Endothelial cell of hepatic sinusoid (primary cell): ENCODE data around the gene DNAL4.

Source experiments
- in situ Hi-C: cut with HindIII; loops from 2 replicates; pipeline ENCODE4 v1.10.0; 2017; ENCODE audit warnings: low sequenced_read_pairs

The DNAL4 gene, protein sequence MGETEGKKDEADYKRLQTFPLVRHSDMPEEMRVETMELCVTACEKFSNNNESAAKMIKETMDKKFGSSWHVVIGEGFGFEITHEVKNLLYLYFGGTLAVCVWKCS

DNA sequence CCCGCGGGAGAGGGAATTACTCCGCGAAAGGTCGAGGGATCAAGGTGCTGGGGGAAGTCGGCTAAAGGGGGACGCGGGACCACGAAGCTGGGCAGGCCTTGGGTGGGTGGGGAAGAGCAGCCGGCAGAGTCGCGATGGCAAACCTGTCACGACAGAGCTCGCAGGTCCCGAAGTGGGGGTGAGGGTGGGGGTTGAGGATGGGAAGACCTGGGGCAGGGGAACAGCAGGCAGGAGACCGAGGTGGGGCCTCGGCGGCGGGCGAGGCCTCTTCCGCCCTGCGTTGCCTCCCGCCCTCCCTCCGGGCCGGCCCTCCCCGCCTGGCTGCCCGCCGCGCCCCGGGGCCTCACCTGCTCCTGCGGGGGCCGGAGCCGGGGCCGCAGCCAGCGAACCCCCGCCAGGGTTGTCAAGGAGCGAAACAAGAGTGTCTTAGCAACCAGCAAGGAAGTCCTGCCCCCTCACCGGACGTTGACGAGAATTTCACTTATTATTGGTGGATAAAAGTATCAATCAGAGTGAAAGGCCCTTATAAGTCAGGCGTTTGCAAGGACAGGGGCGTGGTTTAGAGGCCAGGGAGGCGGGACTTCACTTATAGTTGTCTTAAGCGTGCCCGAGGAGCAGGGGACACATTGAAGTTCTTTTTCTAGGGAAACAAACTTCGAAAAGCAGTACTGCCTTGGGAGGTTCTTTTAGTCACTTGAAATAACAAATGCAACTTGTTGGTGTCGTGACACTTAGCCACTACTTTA is at the start of gene DNAL4:
Gene DNAL4 (minus strand): TSS at position 423 of the 746 bp plus-strand sequence. CDS start 11,412 bp downstream, outside the sequence.
- in situ Hi-C loops = no loop called here

DNA sequence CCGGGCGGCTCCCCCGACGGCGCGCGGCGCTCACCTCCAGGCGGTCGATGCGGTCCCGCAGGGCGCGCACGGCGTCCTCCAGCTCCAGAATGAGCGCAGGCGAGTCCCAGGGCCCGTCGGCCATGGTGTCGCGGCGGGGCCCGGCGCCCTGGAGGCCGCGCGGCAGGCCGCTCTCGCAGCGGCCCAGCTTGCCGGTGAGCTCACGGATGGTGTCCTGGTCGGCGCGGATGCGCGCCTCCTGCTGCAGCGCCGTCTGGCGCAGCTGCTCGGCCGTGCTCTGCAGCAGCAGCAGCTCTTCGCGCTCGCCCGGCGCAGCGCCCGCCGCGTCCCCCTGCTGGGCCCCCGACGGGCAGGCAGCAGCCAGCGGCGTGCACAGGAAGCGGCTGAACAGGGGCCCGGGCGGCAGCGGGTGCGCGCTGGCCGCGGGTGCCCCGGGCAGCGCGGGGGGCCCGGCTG is 49.3 kb upstream of the DNAL4 start:
- in situ Hi-C loops = no loop called here

DNA sequence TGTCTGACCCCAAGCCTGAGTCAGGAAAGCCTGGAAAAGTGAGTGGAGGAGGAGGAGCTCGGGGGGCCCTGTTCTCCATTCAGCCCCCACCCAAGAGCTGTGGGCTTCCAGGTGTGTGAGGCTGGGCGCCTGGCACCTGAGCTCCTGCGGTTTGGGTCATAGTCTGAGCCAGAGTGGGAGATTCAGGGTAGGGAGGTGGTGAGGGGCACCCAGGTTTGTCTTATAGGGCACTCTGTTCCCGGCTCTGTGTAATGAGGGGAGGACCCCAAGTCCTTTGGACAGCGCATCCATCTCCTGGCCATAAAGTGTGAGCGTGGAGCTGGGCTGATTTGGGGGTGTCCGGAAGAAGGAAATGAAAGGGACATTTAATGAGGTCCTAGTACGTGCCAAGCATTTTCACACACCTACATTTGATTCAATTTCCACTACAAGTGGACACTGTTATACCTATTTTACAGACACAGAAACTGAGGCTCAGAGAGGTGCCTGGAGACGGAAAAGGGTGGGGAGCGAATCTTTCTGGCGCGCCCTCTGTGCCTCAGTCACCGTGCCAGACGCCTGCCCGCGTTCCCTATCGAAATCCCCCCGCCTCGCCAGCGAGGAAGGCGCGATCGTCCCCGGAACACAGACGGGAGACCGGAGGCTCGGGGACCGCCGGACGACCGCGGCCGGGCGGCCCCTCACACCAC is 48.7 kb upstream of the DNAL4 start:
- in situ Hi-C loops = no loop called here

DNA sequence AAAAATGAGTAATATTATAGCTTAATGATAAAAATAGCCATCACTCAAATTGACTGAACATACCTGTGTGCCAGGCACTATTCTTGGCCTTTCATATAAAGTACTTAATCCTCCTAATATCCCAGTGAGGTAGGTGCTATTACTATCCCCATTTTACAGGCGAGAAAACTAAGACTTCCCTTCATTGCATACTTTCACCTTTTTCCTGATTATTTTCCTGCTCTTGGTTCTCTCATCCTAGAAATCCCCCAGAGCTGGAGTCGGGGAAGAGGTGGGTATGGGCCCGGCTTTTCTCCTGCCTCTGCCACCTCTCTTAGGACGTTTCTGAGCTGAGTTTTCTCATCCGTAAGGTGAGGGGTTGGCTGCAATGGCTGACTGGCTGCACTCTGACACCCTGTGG is 47.7 kb upstream of the DNAL4 start:
- in situ Hi-C loops = no loop called here

DNA sequence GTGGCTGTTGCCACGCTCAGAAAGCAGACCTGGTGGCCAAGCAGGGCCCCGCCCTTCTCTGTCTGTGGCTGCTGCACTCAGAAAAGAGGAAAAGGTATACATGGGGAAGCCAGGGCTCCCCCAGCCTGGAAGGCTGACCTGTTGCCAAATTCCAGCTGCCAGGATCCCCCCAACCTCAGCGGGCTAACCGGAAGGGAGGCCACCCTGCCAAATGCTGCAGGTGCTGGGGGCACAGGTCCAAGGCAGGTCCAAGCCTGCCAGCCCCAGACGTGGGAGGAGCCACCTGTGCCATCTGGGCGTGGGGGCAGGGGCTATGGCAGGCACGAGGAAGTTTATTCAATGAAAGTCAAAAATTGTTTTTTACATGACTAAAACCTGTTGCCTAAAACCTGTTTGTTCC is 47.3 kb upstream of the DNAL4 start:
- in situ Hi-C loops = no loop called here

DNA sequence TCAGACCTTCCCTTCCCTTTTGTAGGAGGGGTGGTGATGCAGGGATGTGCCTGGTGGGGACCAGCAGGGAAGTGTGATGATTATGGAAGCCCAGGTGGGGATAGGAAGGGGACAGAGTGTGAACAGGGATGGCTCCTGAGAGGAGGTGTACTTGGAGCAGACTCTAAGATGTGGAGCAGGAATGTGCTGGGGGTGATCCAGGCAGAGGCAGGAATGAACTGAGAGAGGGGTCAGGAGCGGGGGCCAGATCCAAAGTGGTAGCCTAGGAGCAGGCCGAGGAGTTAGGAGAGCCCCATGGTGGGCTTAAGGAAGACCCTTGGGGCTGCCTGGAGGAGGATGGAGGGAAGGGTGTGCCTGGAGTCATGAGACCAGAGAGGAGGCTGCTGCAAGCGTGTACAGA is 46.2 kb upstream of the DNAL4 start:
- in situ Hi-C loops = no loop called here

DNA sequence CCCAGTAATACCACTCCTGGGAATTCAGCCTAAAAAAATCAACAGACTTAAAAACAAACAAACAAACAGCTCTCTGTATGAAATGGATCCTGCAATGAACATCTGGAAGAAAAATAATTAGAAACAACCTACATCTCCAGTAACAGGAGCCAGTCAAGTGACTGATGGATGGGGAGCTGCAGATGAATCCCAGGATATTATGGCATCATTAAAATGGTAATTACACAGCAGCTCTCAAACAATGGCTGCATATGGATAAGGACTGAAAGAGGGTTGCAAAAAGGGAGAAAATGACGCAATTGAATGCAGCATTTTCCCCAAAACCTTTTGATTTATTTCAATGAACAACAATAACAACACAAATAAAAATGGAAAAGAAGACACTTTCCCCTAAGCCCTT is 45.7 kb upstream of the DNAL4 start:
- in situ Hi-C loops = no loop called here

DNA sequence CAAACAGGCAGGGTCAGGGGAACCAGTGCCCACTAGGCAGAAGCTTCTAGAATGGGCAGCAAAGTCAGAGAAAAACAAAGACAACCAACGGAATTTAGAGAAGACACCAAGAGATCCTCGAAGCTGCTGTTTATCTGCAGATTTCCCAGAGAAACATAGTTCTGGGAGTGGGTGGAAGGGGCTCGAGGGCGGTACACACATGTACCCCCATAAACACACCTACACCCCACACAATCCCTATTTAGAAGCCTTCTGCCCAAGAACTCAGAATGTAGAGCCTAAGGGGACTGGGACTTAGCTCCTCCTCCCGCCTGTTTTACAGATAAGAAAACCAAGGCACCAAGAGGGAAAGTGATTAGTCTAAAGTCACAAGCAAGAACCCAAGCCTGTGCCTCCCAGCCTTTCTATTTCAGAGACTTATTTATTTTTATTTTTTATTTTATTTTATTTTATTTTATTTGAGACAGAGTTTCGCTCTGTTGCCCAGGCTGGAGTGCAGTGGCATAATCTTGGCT is 43.5 kb upstream of the DNAL4 start:
- in situ Hi-C loops = no loop called here

DNA sequence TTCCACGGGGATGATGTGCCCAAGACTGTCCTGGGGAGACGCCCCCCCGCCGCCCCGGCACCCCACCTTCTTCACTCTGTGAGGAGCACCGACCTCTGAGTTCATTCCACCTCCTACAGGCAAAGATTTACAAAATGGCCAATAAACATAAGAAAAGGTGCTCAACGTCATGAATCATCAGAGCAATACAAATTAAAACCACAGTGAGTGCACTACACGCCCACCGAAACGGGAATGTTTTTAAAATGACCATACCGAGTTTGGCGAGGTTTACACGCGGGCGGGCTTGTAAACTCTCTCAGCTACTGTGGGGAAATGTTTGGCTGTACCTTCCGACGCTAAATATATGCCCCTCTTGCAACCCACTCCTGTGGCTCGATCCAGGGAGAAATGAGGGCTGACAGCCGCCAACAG is 42.0 kb upstream of the DNAL4 start:
- in situ Hi-C loops = no loop called here

DNA sequence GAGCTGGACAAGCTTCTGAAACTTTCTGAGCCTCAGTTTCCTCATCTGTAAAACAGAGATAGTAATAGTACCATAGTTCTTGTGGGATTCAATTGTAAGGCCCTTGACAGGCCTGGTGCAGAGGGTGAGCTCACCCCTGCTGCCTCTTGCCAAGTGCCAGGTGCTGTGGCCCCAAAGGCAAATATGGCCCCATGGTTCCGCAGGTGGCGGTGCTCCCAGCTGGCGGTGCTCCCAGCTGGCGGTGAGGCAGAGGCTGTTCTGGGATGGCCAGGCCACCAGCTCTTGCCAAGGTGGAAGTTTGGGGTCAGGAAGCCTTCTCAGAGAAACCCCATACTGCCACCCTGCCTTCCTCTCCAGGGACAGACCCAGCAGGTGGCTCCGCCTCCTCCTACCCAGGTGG is 41.0 kb upstream of the DNAL4 start:
- in situ Hi-C loops = no loop called here

DNA sequence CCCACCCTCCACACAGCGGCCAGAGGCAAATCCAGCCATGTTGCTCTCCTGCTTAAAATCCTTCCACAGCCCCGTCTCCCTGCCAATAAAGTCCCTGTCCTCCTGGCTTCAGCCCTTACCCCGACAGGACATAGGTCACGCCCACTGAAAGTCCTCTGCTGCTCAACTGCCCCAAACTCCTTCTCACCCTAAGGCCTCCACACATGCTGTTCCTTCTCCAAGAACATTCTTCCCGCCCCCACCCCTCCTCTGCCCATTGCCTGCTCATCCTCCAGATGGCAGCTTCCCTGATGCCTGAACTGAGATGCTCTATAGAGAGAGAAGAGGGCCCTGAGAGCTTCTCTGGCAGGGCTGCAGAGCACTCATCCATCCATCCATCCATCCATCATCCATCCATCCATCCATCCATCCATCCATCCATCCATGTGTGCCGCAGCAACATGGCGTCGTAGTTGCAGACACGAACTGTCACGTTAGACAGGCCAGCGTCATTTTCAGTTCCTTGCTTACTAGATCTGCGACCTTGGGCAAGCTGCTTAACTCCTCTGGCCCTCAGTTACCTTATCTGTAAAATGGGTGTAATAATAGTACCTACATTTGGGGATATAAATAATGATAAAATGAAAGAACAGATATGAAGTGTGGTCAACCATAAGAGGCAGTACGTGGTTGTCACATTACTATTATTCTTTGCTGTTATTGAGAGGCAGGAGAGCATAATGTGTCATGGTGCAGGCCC is 40.4 kb upstream of the DNAL4 start:
- in situ Hi-C loops = no loop called here

DNA sequence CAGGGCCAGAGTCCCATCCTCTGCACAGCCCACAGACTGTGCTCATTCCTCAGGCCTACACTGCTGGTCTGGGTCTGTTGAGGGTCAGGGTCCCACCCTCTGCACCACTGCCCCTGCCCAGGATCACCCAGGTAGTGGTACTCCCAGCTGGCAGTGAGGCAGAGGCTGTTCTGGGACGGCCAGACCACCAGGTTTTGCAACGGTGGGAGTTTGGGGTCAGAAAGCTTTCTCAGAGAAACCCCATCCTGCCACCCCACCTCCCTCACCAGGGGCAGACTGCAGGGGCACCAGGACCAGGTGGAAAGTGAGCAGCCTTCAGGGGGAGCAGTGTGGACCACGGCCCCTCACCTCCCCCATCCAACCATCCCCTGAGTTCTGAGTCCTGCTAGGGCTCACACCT is 39.1 kb upstream of the DNAL4 start:
- in situ Hi-C loops = no loop called here

DNA sequence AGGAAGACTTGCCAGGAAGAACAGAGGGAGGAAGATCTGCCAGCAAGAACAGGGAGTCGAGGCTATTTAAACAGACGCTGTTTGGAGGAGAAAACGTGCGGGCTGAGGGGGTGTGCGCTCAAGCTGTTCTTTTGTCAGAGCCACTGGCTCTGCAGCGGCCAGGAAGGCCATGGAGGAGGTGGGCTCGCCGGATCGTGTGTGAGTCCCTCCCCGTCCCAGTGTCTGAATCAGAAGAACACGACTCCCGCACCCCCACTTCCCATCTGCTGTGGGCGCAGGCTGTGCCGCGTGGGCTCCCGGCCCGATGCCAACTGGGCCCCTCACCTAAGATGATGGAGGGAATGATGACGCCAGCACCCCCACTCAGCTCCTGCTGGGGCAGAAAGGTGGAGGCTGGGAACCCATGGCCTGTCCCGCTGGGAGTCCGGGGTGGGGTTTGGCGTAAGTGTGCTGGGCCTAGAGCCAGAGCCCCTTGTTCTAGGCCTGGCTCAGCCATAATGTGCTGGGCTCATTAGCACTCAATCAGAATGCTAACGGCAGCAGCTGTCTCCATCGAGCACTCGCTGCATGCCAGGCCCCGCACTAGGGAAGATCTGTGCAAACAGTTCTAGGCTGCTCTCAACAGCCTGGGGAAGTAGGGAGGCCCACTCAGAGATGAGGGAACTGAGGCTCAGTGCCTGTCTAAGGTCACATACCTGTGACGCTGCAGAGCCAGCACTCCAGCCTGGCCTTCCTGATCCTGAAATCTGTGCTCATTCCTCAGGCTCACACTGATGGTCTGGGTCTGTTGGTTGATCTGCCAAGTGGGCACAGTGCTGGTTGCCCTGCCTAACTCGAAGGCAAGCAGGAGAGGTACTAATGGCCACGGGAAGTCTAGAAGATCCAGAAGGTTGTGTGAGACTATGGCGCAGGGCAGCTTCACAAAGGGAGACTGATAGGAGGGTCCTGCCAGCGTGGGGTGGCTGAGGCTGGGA is 38.3 kb upstream of the DNAL4 start:
- in situ Hi-C loops = no loop called here

DNA sequence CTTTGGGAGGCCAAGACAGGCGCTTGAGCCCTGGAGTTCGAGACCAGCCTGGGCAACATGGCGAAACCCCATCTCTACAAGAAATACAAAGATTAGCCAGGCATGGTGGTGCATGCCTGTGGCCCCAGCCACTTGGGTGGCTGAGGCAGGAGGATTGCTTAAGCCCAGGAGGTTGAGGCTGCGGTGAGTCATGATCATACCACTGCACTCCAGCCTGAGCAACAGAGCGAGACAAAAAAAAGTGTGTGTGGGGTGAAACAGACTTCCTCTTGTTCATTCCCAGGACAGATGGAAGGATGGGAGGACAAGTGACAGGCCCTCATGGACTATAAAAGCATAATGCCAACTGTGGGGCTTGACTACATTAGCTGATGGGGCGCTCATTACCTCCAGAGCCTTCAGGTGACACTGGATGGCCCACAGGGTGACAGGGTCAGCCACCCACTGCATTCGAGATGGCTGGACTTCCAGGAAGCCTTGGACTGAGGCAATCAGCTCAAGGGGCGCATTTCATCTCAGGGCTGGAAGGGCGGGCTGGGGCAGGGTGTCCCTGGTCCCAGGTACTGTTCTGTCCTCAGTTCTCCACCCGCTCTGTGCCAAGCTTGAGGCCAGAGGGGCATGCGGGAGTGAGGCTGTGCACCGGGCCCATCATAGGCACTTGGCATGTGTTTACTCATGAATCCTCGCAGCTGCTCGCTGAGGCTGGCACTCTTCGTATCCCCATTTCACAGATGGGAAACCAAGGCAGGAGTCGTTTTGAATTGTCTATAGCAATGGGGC is 37.4 kb upstream of the DNAL4 start:
- in situ Hi-C loops = no loop called here

DNA sequence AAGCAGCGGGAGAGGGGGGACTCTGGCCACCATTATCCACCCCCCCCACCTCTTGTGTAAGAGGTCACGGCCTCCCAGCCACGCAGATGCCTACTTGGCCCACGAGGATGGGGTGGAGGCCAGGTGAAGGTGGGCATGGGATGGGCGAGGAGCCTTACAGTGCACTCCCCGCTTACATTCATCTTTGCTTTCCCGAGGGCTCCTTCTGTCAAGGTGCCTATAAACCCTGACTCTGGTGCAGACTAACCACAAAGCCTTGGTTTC is 36.8 kb upstream of the DNAL4 start:
- in situ Hi-C loops = no loop called here

DNA sequence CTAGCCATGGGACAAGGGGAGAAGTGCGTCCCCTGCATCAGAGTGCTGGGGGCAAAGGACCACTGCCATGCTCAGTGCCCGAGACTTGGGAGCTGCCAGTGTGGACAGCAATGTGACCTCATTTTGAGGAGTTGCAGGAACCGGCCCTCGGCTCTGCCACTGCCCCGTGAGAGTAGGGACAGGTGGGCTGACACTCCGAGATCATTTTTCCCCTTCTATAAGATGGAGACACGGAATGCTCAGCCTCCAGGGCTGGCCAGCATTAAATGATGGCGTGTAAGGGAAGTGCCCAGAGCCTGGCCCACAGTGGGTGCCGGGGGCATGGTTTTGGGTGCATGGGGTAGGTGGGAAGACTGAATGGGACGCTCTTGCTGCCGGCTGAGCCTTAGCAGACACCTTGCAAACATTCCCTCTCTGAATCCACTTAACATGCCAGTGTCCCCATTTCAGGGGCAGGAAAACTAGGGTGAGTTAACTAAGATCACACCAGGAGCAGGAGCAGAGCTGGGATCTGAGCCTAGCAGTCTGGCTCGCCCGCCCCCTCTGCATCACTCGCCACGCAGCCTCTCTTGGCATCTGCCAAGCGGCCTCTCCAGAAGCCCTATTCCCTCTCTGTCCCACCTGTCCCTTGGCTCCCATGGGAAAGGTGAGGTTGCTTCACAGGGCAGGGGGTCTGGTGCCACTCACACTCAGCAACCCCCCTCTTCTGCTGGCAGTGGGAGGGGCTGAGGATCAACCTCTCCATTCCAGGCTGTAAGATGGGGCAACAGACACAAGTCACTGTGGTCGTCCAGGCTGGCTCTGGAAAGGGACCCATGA is 36.3 kb upstream of the DNAL4 start:
- in situ Hi-C loops = no loop called here

DNA sequence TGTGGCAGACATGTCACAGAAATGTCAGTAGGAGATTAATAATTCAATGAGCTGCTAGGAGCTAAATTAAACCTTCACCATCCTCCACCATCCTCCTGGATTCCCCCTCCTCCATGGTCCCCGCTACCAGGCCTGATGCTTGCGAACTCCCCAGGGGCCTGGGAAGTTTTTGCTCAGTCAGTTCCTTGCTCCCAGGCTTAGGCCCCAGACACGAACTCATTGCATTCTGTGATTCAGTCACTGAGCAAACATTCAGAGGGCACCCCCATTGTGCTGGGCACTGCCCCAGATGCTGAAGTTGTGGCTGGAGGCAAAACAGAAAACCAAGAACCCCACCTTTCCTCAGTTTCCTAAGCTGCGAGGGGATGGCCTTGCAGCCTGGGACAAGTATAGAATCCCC is 35.5 kb upstream of the DNAL4 start:
- in situ Hi-C loops = no loop called here

DNA sequence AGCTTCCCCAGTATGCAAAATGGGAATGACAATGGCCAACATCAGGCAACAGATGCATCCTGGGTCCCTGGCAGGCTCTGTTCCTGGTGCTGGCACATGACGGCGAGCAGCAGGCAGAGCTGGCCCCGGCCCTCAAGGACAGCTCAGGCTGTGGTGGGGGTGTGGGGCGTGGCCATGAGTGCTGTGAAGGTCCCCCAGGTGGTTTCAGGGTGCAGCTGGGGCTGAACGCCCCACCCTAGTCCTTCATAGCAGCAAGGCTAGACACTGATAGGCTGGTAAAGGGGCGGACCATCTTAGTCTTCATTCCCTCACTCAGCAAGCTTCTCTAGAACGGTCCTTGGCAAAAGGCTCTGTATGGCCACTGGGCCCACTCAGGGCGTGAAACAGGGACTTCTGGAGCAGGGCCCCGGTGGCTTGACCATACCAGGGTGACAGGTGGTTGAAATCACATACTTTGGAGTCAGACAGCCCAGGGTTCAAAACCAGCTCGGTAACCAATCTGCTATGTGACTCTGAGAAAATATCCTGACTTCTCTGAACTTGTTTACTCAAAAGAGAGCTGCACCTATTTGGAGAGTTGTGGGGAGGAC is 34.8 kb upstream of the DNAL4 start:
- in situ Hi-C loops = no loop called here
